ENCODE measurements around the gene LAMB2.

LAMB2 gene

GRCh38 chr3:49161808-49162530 lies 29.1 kb upstream of the LAMB2 start:
- in situ Hi-C loops (cut with HindIII; ENCODE audit: low sequenced_read_pairs) = no loop called here

- in situ Hi-C loops (cut with HindIII; ENCODE audit: low sequenced_read_pairs) = no loop called here
Measured at GRCh38 chr3:49161197-49161596, 28.3 kb upstream of the LAMB2 start.

- in situ Hi-C loops (cut with HindIII; ENCODE audit: low sequenced_read_pairs) = no loop called here
Measured at GRCh38 chr3:49158792-49159191, 25.9 kb upstream of the LAMB2 start.

- in situ Hi-C loops (cut with HindIII; ENCODE audit: low sequenced_read_pairs) = no loop called here
Measured at GRCh38 chr3:49158103-49158709, 25.4 kb upstream of the LAMB2 start.

GRCh38 chr3:49157289-49157688 lies 24.4 kb upstream of the LAMB2 start:
- in situ Hi-C loops (cut with HindIII; ENCODE audit: low sequenced_read_pairs) = no loop called here

GRCh38 chr3:49153349-49153912 lies 20.6 kb upstream of the LAMB2 start:
- in situ Hi-C loops (cut with HindIII; ENCODE audit: low sequenced_read_pairs) = no loop called here

- in situ Hi-C loops (cut with HindIII; ENCODE audit: low sequenced_read_pairs) = no loop called here
Measured at GRCh38 chr3:49151610-49152009, 18.8 kb upstream of the LAMB2 start.

- in situ Hi-C loops (cut with HindIII; ENCODE audit: low sequenced_read_pairs) = no loop called here
Measured at GRCh38 chr3:49148159-49148558, 15.3 kb upstream of the LAMB2 start.

GRCh38 chr3:49140080-49140479 lies 7.2 kb upstream of the LAMB2 start:
- in situ Hi-C loops (cut with HindIII; ENCODE audit: low sequenced_read_pairs) = no loop called here

GRCh38 chr3:49135499-49135898 lies 2.6 kb upstream of the LAMB2 start:
- in situ Hi-C loops (cut with HindIII; ENCODE audit: low sequenced_read_pairs) = no loop called here

- in situ Hi-C loops (cut with HindIII; ENCODE audit: low sequenced_read_pairs) = no loop called here
Measured at GRCh38 chr3:49134471-49135265, 1.8 kb upstream of the LAMB2 start.

GRCh38 chr3:49133226-49133951 lies 539 bp upstream of the LAMB2 start:
- in situ Hi-C loops (cut with HindIII; ENCODE audit: low sequenced_read_pairs) = no loop called here

- in situ Hi-C loops (cut with HindIII; ENCODE audit: low sequenced_read_pairs) = no loop called here
Measured at GRCh38 chr3:49132073-49132436, 795 bp downstream of the LAMB2 start.

GRCh38 chr3:49131576-49131975 lies 1.3 kb downstream of the LAMB2 start:
- in situ Hi-C loops (cut with HindIII; ENCODE audit: low sequenced_read_pairs) = no loop called here

- in situ Hi-C loops (cut with HindIII; ENCODE audit: low sequenced_read_pairs) = no loop called here
Measured at GRCh38 chr3:49131040-49131439, 1.8 kb downstream of the LAMB2 start.

- in situ Hi-C loops (cut with HindIII; ENCODE audit: low sequenced_read_pairs) = no loop called here
Measured at GRCh38 chr3:49124991-49125670, 7.7 kb downstream of the LAMB2 start.

GRCh38 chr3:49124203-49124602 lies 8.6 kb downstream of the LAMB2 start:
- in situ Hi-C loops (cut with HindIII; ENCODE audit: low sequenced_read_pairs) = no loop called here

- in situ Hi-C loops (cut with HindIII; ENCODE audit: low sequenced_read_pairs) = no loop called here
Measured at GRCh38 chr3:49123687-49124086, 9.2 kb downstream of the LAMB2 start.

GRCh38 chr3:49122886-49123545 lies 9.8 kb downstream of the LAMB2 start:
- in situ Hi-C loops (cut with HindIII; ENCODE audit: low sequenced_read_pairs) = no loop called here

GRCh38 chr3:49122451-49122850 lies 10.4 kb downstream of the LAMB2 start:
- in situ Hi-C loops (cut with HindIII; ENCODE audit: low sequenced_read_pairs) = no loop called here

Data from endothelial cell of hepatic sinusoid (primary cell).